Natural killer cell (primary cell): ENCODE data around the gene MOAP1. TPM values are rescaled to one million over a fixed set of nuclear protein-coding genes. Genes with fewer than 3 reads are reported as not detected.
"Not testable (repeated sequence)": the region's sequence is repeated elsewhere in the genome, so short reads cannot be mapped to it uniquely, and the experiment has no call there.

ENCODE experiments used
- ATAC-seq, 3 donors: fragments of 150-1000 bp in 2 of 3; fragments of 200-7000 bp in 1 of 3; cut with Tn5 transposase; 1 replicate in 1 of 3; 2 replicates in 2 of 3; pipeline ENCODE4 v1.10.0; 2021; ENCODE audit warnings: mild to moderate bottlenecking in 2 of 3, moderate library complexity in 2 of 3
- DNase-seq, 2 donors: peaks; one replicate each; pipeline versions ENCODE4 v3.0.0 to v3.0.0-alpha.2; 2013 to 2021; ENCODE audit warnings: mixed read lengths in 1 of 2
- H3K27ac ChIP-seq: one replicate; pipeline ENCODE4 v1.5.1; 2013; ENCODE audit warnings: mild to moderate bottlenecking, low read length
- H3K27me3 ChIP-seq: one replicate; pipeline ENCODE4 v1.6.1; 2013; ENCODE audit warnings: low read length; ENCODE audit not compliant: control insufficient read depth, insufficient read depth
- H3K36me3 ChIP-seq: one replicate; pipeline ENCODE4 v1.6.1; 2013; ENCODE audit warnings: low read length; ENCODE audit not compliant: control insufficient read depth, insufficient read depth
- H3K4me1 ChIP-seq: one replicate; pipeline ENCODE4 v1.6.1; 2013; ENCODE audit warnings: low read length; ENCODE audit not compliant: control insufficient read depth, insufficient read depth
- H3K4me3 ChIP-seq: one replicate; pipeline ENCODE4 v1.5.1; 2013; ENCODE audit warnings: low read length
- H3K9me3 ChIP-seq: one replicate; pipeline ENCODE4 v1.6.1; 2013; ENCODE audit warnings: low read length; ENCODE audit not compliant: control insufficient read depth, insufficient read depth
- H3K27ac Mint-ChIP-seq, 2 donors: one replicate each; pipeline ENCODE4 v1.8.0; 2022; ENCODE audit warnings: mild to moderate bottlenecking in 2 of 2, mixed read lengths in 2 of 2, moderate library complexity in 1 of 2
- H3K27me3 Mint-ChIP-seq, 2 donors: one replicate each; pipeline ENCODE4 v1.8.0; 2022; ENCODE audit warnings: low read depth in 2 of 2, mixed read lengths in 2 of 2
- H3K36me3 Mint-ChIP-seq: one replicate; pipeline ENCODE4 v1.8.0; 2022; ENCODE audit warnings: mixed read lengths
- H3K4me1 Mint-ChIP-seq, 2 donors: one replicate each; pipeline ENCODE4 v1.8.0; 2022; ENCODE audit warnings: mixed read lengths in 2 of 2
- H3K4me3 Mint-ChIP-seq: one replicate; pipeline ENCODE4 v1.8.0; 2022; ENCODE audit warnings: mild to moderate bottlenecking, moderate library complexity, mixed read lengths
- H3K9me3 Mint-ChIP-seq, 2 donors: one replicate each; pipeline ENCODE4 v1.8.0; 2022; ENCODE audit warnings: mixed read lengths in 2 of 2
- WGBS: methylation state at CpG from one replicate; pipeline ENCODE4 v1.1.7; 2013; ENCODE audit warnings: missing lambda C conversion rate; ENCODE audit not compliant: insufficient coverage; 5-methylcytosine and 5-hydroxymethylcytosine counted together
- intact Hi-C: fragments of 100-400 bp; cut with micrococcal nuclease; formaldehyde crosslinking; loops from one replicate; pipeline ENCODE4 v1.14.2; 2022
- total RNA-seq, 4 donors: library from RNA; stranded (reverse); fragments of 120-200 nt in 1 of 4; gene quantifications; one replicate each; pipeline versions ENCODE4 v1.2.3 to v1.2.4, GENCODE V29; 2013 to 2022
- TF ChIP-seq, protein P1 (sequence below): fragments of 200-600 bp; IDR thresholded peaks from one replicate; pipeline ENCODE4 v1.8.0; 2022; ENCODE audit warnings: antibody characterized with exemption

MOAP1 gene
- total RNA-seq, 3 donors from 2014 or later (not counting 1 experiment from before 2014, with no cell fraction given): 89.5 to 106 (median 91.4) TPM

DNA sequence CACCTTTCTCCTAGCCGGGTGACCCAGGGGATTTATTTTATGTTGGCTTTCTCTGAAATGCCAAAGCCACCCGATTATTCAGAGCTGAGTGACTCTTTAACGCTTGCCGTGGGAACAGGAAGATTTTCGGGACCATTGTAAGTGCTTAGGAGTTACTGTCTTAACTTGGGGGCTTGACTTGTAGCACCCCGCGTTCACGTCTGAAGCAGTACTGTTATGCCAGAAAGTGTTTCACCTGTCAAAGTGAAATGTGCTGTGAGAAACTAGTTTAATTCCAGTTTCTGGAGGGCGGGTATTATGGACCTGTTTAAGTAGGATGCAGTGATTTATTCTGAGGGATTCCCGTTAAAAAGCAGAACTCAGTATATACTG is 638 bp upstream of the MOAP1 start:
- no peak for DNase-seq
- Mint-ChIP-seq H3K27ac (peak overlapping the region; percentile 91 to 94), H3K36me3 (no peaks in the 10 kb centered on the region), H3K4me3 (peak overlapping the region; percentile 94), H3K9me3 (no peaks in the 10 kb centered on the region), H3K4me1 (peaks cover 28 to 33% of the 10 kb centered on the region in 2 donors), H3K27me3 (no peaks in the 10 kb centered on the region)
- under 1% methylated on average over 9 of the region's 10 CpGs for WGBS
- H3K36me3 ChIP-seq: peaks cover 13% of the 10 kb centered on the region
- no peak for ATAC-seq
- H3K27ac ChIP-seq: peak overlapping the region; percentile 86
- intact Hi-C loops: loop anchor here (1.0 to 10.0 kb wide), 3 partner anchors 22 to 148 kb away; partner anchors contain the start of genes BTBD7, GON7, ITPK1 and UBR7
- peaks cover 23% of the 10 kb centered on the region for H3K4me1 ChIP-seq
- H3K9me3 ChIP-seq: no peaks in the 10 kb centered on the region
- H3K27me3 ChIP-seq: no peaks in the 10 kb centered on the region
- peak overlapping the region; percentile 66 for H3K4me3 ChIP-seq
- TF ChIP-seq, protein P1, sequence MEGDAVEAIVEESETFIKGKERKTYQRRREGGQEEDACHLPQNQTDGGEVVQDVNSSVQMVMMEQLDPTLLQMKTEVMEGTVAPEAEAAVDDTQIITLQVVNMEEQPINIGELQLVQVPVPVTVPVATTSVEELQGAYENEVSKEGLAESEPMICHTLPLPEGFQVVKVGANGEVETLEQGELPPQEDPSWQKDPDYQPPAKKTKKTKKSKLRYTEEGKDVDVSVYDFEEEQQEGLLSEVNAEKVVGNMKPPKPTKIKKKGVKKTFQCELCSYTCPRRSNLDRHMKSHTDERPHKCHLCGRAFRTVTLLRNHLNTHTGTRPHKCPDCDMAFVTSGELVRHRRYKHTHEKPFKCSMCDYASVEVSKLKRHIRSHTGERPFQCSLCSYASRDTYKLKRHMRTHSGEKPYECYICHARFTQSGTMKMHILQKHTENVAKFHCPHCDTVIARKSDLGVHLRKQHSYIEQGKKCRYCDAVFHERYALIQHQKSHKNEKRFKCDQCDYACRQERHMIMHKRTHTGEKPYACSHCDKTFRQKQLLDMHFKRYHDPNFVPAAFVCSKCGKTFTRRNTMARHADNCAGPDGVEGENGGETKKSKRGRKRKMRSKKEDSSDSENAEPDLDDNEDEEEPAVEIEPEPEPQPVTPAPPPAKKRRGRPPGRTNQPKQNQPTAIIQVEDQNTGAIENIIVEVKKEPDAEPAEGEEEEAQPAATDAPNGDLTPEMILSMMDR: no peak

DNA sequence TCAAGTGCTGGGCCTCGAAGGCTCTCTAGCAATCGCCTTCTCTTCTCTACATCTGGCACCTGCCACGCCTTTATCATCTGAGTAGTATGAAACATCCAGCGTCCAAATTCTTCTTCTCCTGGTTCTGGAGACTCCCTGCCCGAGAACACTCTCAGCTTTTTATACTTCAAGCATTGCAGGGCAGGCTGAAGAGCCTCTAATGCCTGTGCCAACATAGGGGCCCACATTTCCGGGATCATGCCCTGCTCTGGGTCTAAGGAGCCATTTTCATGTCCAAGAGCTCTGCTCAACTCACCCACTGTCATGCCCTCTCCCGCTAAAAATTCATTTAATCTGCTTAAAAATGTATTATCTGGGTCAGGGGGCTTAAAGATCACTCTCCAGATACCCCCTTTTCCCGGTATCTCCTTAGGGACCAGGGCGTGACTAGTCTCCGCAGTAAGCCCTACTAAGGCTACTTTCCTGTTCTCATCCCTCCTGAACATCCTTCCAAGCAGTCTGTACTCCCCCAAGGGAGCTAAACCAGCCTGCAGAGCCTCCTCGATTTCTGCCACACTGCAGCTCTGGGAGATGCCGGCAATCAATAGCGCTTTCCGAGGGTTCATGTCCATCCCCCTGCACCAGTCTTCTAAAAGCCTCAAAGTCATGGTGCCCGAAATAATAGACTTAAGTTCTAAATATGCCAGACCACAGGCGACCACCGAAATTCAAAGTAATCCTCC is 940 bp downstream of the MOAP1 start:
- Mint-ChIP-seq H3K9me3 (no peaks in the 10 kb centered on the region), H3K27me3 (no peaks in the 10 kb centered on the region), H3K36me3 (no peaks in the 10 kb centered on the region), H3K4me1 (peaks cover 28 to 33% of the 10 kb centered on the region in 2 donors), H3K4me3 (peak overlapping the region; percentile 87), H3K27ac (peak overlapping the region; percentile 91 to 94)
- Histone ChIP-seq H3K4me3 (peak overlapping the region; percentile 97), H3K4me1 (peaks cover 23% of the 10 kb centered on the region), H3K27ac (peak overlapping the region; percentile 41), H3K27me3 (no peaks in the 10 kb centered on the region), H3K36me3 (peaks cover 9% of the 10 kb centered on the region), H3K9me3 (no peaks in the 10 kb centered on the region)
- intact Hi-C loops: loop anchor here (10.0 kb wide), 1 partner anchor 69 kb away; the partner anchor contains the start of gene ITPK1
- ATAC-seq (no peak), DNase-seq (peak in 1 of 2 donors; percentile 12)
- TF ChIP-seq, protein P1: no peak
- WGBS: 55% methylated on average over 17 of the region's 17 CpGs

DNA sequence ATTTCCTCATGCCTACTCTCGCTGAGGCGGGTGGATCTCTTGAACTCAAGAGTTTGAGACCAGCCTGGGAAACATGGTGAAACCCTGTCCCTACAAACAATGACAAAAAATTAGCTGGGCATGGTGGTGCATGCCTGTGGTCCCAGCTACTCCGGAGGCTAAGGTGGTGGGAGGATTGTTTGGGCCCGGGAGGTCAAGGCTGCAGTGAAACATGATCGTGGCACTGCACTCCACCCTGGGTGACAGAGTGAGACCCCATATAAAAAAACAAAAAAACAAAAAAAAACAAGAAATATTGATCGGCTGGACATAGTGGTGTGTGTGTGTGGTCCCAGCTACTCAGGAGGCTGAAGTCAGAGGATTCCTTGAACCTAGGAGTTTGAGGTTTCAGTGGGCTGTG is 9.2 kb downstream of the MOAP1 start:
- intact Hi-C loops: no loop called here
- ATAC-seq (no peak), DNase-seq (no peak)
- Histone ChIP-seq H3K9me3 (no peaks in the 10 kb centered on the region), H3K27ac (no peak overlapping the region), H3K27me3 (no peaks in the 10 kb centered on the region), H3K4me3 (no peak overlapping the region), H3K36me3 (no peaks in the 10 kb centered on the region), H3K4me1 (no peaks in the 10 kb centered on the region)
- Mint-ChIP-seq H3K9me3 (no peaks in the 10 kb centered on the region), H3K27ac (no peak overlapping the region), H3K27me3 (peaks cover 0 to 2% of the 10 kb centered on the region in 2 donors), H3K4me3 (no peak overlapping the region), H3K4me1 (no peaks in the 10 kb centered on the region), H3K36me3 (no peaks in the 10 kb centered on the region)
- TF ChIP-seq, protein P1: no peak
- WGBS: 97% methylated on average over 3 of the region's 6 CpGs

DNA sequence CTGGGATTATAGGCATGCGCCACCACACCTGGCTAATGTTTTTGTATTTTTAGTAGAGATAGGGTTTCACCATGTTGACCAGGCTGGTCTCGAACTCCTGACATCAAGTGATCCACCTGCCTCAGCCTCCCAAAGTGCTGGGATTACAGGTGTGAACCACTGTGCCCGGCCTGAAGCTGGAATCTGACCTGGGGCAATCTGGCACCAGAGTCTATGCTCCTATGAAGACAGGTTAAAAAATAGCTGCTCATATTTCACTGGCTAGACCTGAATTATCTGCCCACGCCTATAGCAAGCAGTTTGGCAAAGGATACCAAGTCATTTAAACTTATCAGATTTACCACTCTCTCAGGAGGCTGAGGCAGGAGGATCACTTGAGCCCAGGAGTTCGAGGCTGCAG is 10.0 kb downstream of the MOAP1 start:
- DNase-seq, H3K4me3 Mint-ChIP-seq, intact Hi-C loops, H3K27me3 ChIP-seq, H3K4me1 Mint-ChIP-seq, H3K9me3 Mint-ChIP-seq, H3K4me3 ChIP-seq, H3K4me1 ChIP-seq, H3K27me3 Mint-ChIP-seq, H3K27ac Mint-ChIP-seq, H3K27ac ChIP-seq, H3K36me3 Mint-ChIP-seq, H3K9me3 ChIP-seq, H3K36me3 ChIP-seq, ATAC-seq: not testable (repeated sequence)
- WGBS: 89% methylated on average over 5 of the region's 5 CpGs
